GM12892 (cell line): ENCODE data around the gene GNAI2.

ENCODE experiments used
- POLR2A ChIP-seq: IDR thresholded peaks from 2 replicates; pipeline ENCODE4 v1.6.1; 2011; ENCODE audit warnings: low read depth, low read length, control low read depth
- POLR2AphosphoS5 ChIP-seq: IDR thresholded peaks from 2 replicates; pipeline ENCODE4 v1.6.1; 2011; ENCODE audit warnings: low read depth, low read length, control low read depth
- TAF1 ChIP-seq: IDR thresholded peaks from 2 replicates; pipeline ENCODE4 v1.6.1; 2011; ENCODE audit warnings: low read depth, mild to moderate bottlenecking, control low read depth, low read length, borderline replicate concordance

DNA sequence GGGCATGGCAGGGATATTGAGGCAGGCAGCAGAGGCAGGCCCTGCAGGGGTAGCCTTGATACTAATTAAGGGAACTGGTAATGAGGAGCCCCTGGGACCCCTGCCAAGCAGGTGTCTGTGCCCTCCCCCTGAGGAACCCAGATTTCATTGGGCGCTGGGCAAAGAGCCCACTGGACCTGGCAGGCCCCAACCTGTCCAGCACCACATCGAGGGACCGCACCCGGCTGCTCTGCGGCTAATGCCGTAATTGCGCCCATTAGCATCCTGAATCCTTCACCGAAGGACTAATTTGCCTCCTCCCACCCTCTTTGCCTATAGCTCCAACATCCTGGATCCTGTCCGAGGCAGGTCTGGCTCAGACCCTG is 19.2 kb downstream of the GNAI2 start:
- TF ChIP-seq POLR2A: no peak
- no peak for TF ChIP-seq TAF1
- no peak for TF ChIP-seq POLR2AphosphoS5
